Prostate gland (tissue), 2 donors: ENCODE data around the gene RAPGEF2.

Source experiments
- CTCF ChIP-seq, 4 experiments: fragments of 200-600 bp in 2 of 4; fragments of 450-650 bp in 2 of 4; sonication (generic) in 2 of 4; IDR thresholded peaks; 1 replicate in 3 of 4; 2 replicates in 1 of 4; pipeline ENCODE4 v1.5.1; 2016 to 2019; ENCODE audit warnings: antibody characterized with exemption in 4 of 4, mild to moderate bottlenecking in 2 of 4, moderate library complexity in 2 of 4
- POLR2A ChIP-seq: fragments of 450-650 bp; IDR thresholded peaks from one replicate; pipeline ENCODE4 v1.6.1; 2016; ENCODE audit warnings: antibody characterized with exemption, mild to moderate bottlenecking
- POLR2AphosphoS5 ChIP-seq: sonication (generic); formaldehyde crosslinking; IDR thresholded peaks from one replicate; pipeline ENCODE4 v1.6.1; 2017; ENCODE audit warnings: antibody characterized with exemption

- TF ChIP-seq CTCF (IDR thresholded peaks at IDR 0.05) = no peak
- no peak for TF ChIP-seq POLR2A
- no peak for TF ChIP-seq POLR2AphosphoS5
These were observed 92.5 kb downstream of the RAPGEF2 start for GRCh38 chr4:159195361-159195769.
